Measurements from ENCODE around the gene SPAG9.

SPAG9 gene

GRCh38 chr17:51153210-51154072 is 32.8 kb upstream of the SPAG9 start, which contains the start of gene NME1:
Gene NME1, plus strand, starts transcription at chr17:51153559. Its CDS starts 2,096 bp downstream, at chr17:51155655.
- Histone ChIP-seq H3K4me3 (ENCODE audit: insufficient read depth in 1 of 2, low read depth in 1 of 2, low read length in 2 of 2) (peak within 1 kb of the TSS; percentile 90 to 98), H3K9ac (ENCODE audit: low read length) (peak within 1 kb of the TSS; percentile 92), H3K23ac (ENCODE audit: low read length in 2 of 2) (peak within 1 kb of the TSS in 1 of 2 experiments; percentile 92), H2BK120ac (ENCODE audit: low read depth, low read length) (peak within 1 kb of the TSS; percentile 42), H2BK5ac (ENCODE audit: low read depth, low read length, poor library complexity, severe bottlenecking) (peak within 1 kb of the TSS; percentile 66), H2AK5ac (ENCODE audit: low read length, severe bottlenecking) (peak within 1 kb of the TSS; percentile 54), H3K36me3 (ENCODE audit: control insufficient read depth in 1 of 2, insufficient read depth in 2 of 2, low read depth in 1 of 2, low read length in 2 of 2) (peaks cover 4 to 25% of the 10 kb centered on the region in 2 experiments), H3K9me3 (ENCODE audit: control insufficient read depth, low read length) (no peaks in the 10 kb centered on the region), H2BK15ac (ENCODE audit: low read depth, poor library complexity, severe bottlenecking) (no peak within 1 kb of the TSS), H3K27ac (ENCODE audit: low read length, poor library complexity, severe bottlenecking) (peak within 1 kb of the TSS; percentile 91), H4K8ac (ENCODE audit: low read length) (peak within 1 kb of the TSS; percentile 94), H3K27me3 (ENCODE audit: control insufficient read depth in 1 of 2, insufficient read depth in 1 of 2, low read length in 2 of 2) (no peaks in the 10 kb centered on the region), H3K4me2 (ENCODE audit: low read length, poor library complexity, severe bottlenecking) (peak within 1 kb of the TSS; percentile 82), H3K79me1 (replicated peaks; ENCODE audit: low read length, poor library complexity, severe bottlenecking) (peaks cover 4% of the 10 kb centered on the region), H3K18ac (ENCODE audit: low read depth in 1 of 2, low read length in 2 of 2) (peak within 1 kb of the TSS; percentile 77 to 88), H2BK12ac (ENCODE audit: low read length in 2 of 2) (no peak within 1 kb of the TSS), H3K4ac (ENCODE audit: low read depth in 1 of 2, low read length in 2 of 2) (peak within 1 kb of the TSS; percentile 24 to 94), H2AFZ (ENCODE audit: low read depth, low read length) (peak within 1 kb of the TSS; percentile 80), H3K4me1 (ENCODE audit: control insufficient read depth, insufficient read depth, low read depth, low read length) (peaks cover 6% of the 10 kb centered on the region), H3K14ac (ENCODE audit: low read length in 2 of 2) (peak within 1 kb of the TSS in 1 of 2 experiments; percentile 98), H4K91ac (ENCODE audit: low read length) (peak within 1 kb of the TSS; percentile 82)
- DNase-seq, result peak; percentile 100
- under 1% methylated on average over 60 of the region's 60 CpGs for WGBS

- H3K27me3 ChIP-seq (ENCODE audit: control insufficient read depth in 1 of 2, insufficient read depth in 1 of 2, low read length in 2 of 2), result no peaks in the 10 kb centered on the region
- H2BK5ac ChIP-seq (ENCODE audit: low read depth, low read length, poor library complexity, severe bottlenecking), result no peak overlapping the region
- peak overlapping the region in 1 of 2 experiments; percentile 72 for H3K4me3 ChIP-seq (ENCODE audit: insufficient read depth in 1 of 2, low read depth in 1 of 2, low read length in 2 of 2)
- H3K9me3 ChIP-seq (ENCODE audit: control insufficient read depth, low read length), result no peaks in the 10 kb centered on the region
- peak overlapping the region; percentile 75 for H4K8ac ChIP-seq (ENCODE audit: low read length)
- DNase-seq, result no peak
- no peak overlapping the region for H4K91ac ChIP-seq (ENCODE audit: low read length)
- H3K23ac ChIP-seq (ENCODE audit: low read length in 2 of 2), result no peak overlapping the region
- peak overlapping the region; percentile 2 for H2AFZ ChIP-seq (ENCODE audit: low read depth, low read length)
- peak overlapping the region; percentile 42 for H2BK120ac ChIP-seq (ENCODE audit: low read depth, low read length)
- no peak overlapping the region for H2BK15ac ChIP-seq (ENCODE audit: low read depth, poor library complexity, severe bottlenecking)
- no peak overlapping the region for H2BK12ac ChIP-seq (ENCODE audit: low read length in 2 of 2)
- peaks cover 6% of the 10 kb centered on the region for H3K4me1 ChIP-seq (ENCODE audit: control insufficient read depth, insufficient read depth, low read depth, low read length)
- H3K4ac ChIP-seq (ENCODE audit: low read depth in 1 of 2, low read length in 2 of 2), result no peak overlapping the region
- peak overlapping the region; percentile 91 for H3K27ac ChIP-seq (ENCODE audit: low read length, poor library complexity, severe bottlenecking)
- peak overlapping the region; percentile 76 for H3K4me2 ChIP-seq (ENCODE audit: low read length, poor library complexity, severe bottlenecking)
- H3K79me1 ChIP-seq (replicated peaks; ENCODE audit: low read length, poor library complexity, severe bottlenecking), result peaks cover 4% of the 10 kb centered on the region
- H3K18ac ChIP-seq (ENCODE audit: low read depth in 1 of 2, low read length in 2 of 2), result no peak overlapping the region
- H2AK5ac ChIP-seq (ENCODE audit: low read length, severe bottlenecking), result no peak overlapping the region
- no peak overlapping the region for H3K14ac ChIP-seq (ENCODE audit: low read length in 2 of 2)
- 79% methylated on average over 6 of the region's 8 CpGs for WGBS
- peaks cover 4 to 19% of the 10 kb centered on the region in 2 experiments for H3K36me3 ChIP-seq (ENCODE audit: control insufficient read depth in 1 of 2, insufficient read depth in 2 of 2, low read depth in 1 of 2, low read length in 2 of 2)
- H3K9ac ChIP-seq (ENCODE audit: low read length), result peak overlapping the region; percentile 88
Observed at GRCh38 chr17:51152766-51153209, 32.1 kb upstream of the SPAG9 start.

GRCh38 chr17:51150932-51151331 is 30.3 kb upstream of the SPAG9 start:
- Histone ChIP-seq H3K14ac (ENCODE audit: low read length in 2 of 2) (no peak overlapping the region), H3K4ac (ENCODE audit: low read depth in 1 of 2, low read length in 2 of 2) (no peak overlapping the region), H3K4me1 (ENCODE audit: control insufficient read depth, insufficient read depth, low read depth, low read length) (peaks cover 6% of the 10 kb centered on the region), H2AK5ac (ENCODE audit: low read length, severe bottlenecking) (no peak overlapping the region), H3K36me3 (ENCODE audit: control insufficient read depth in 1 of 2, insufficient read depth in 2 of 2, low read depth in 1 of 2, low read length in 2 of 2) (peaks cover 0 to 5% of the 10 kb centered on the region in 2 experiments), H3K4me2 (ENCODE audit: low read length, poor library complexity, severe bottlenecking) (no peak overlapping the region), H3K18ac (ENCODE audit: low read depth in 1 of 2, low read length in 2 of 2) (no peak overlapping the region), H2BK15ac (ENCODE audit: low read depth, poor library complexity, severe bottlenecking) (no peak overlapping the region), H3K23ac (ENCODE audit: low read length in 2 of 2) (no peak overlapping the region), H3K9ac (ENCODE audit: low read length) (no peak overlapping the region), H4K91ac (ENCODE audit: low read length) (no peak overlapping the region), H2BK120ac (ENCODE audit: low read depth, low read length) (no peak overlapping the region), H3K9me3 (ENCODE audit: control insufficient read depth, low read length) (no peaks in the 10 kb centered on the region), H2BK5ac (ENCODE audit: low read depth, low read length, poor library complexity, severe bottlenecking) (no peak overlapping the region), H3K4me3 (ENCODE audit: insufficient read depth in 1 of 2, low read depth in 1 of 2, low read length in 2 of 2) (no peak overlapping the region), H3K27me3 (ENCODE audit: control insufficient read depth in 1 of 2, insufficient read depth in 1 of 2, low read length in 2 of 2) (no peaks in the 10 kb centered on the region), H3K27ac (ENCODE audit: low read length, poor library complexity, severe bottlenecking) (no peak overlapping the region), H4K8ac (ENCODE audit: low read length) (no peak overlapping the region), H3K79me1 (replicated peaks; ENCODE audit: low read length, poor library complexity, severe bottlenecking) (peaks cover 2% of the 10 kb centered on the region), H2AFZ (ENCODE audit: low read depth, low read length) (no peak overlapping the region), H2BK12ac (ENCODE audit: low read length in 2 of 2) (no peak overlapping the region)
- DNase-seq, result no peak
- WGBS, result 92% methylated on average over 3 of the region's 5 CpGs

- DNase-seq, result no peak
- 93% methylated on average over 2 of the region's 2 CpGs for WGBS
Observed at GRCh38 chr17:51149163-51149562, 28.5 kb upstream of the SPAG9 start.

More at GRCh38 chr17:51149163-51149562, 28.5 kb upstream of the SPAG9 start:
- Histone ChIP-seq H3K4me2 (ENCODE audit: low read length, poor library complexity, severe bottlenecking) (no peak overlapping the region), H3K4me1 (ENCODE audit: control insufficient read depth, insufficient read depth, low read depth, low read length) (peaks cover 1% of the 10 kb centered on the region), H3K4me3 (ENCODE audit: insufficient read depth in 1 of 2, low read depth in 1 of 2, low read length in 2 of 2) (no peak overlapping the region), H3K18ac (ENCODE audit: low read depth in 1 of 2, low read length in 2 of 2) (no peak overlapping the region), H3K9me3 (ENCODE audit: control insufficient read depth, low read length) (no peaks in the 10 kb centered on the region), H4K91ac (ENCODE audit: low read length) (no peak overlapping the region), H3K36me3 (ENCODE audit: control insufficient read depth in 1 of 2, insufficient read depth in 2 of 2, low read depth in 1 of 2, low read length in 2 of 2) (no peaks in the 10 kb centered on the region), H2AFZ (ENCODE audit: low read depth, low read length) (no peak overlapping the region), H4K8ac (ENCODE audit: low read length) (no peak overlapping the region), H3K27me3 (ENCODE audit: control insufficient read depth in 1 of 2, insufficient read depth in 1 of 2, low read length in 2 of 2) (no peaks in the 10 kb centered on the region), H2AK5ac (ENCODE audit: low read length, severe bottlenecking) (no peak overlapping the region), H2BK120ac (ENCODE audit: low read depth, low read length) (no peak overlapping the region), H2BK12ac (ENCODE audit: low read length in 2 of 2) (no peak overlapping the region), H3K14ac (ENCODE audit: low read length in 2 of 2) (no peak overlapping the region), H2BK5ac (ENCODE audit: low read depth, low read length, poor library complexity, severe bottlenecking) (no peak overlapping the region), H2BK15ac (ENCODE audit: low read depth, poor library complexity, severe bottlenecking) (no peak overlapping the region), H3K4ac (ENCODE audit: low read depth in 1 of 2, low read length in 2 of 2) (no peak overlapping the region), H3K27ac (ENCODE audit: low read length, poor library complexity, severe bottlenecking) (no peak overlapping the region), H3K79me1 (replicated peaks; ENCODE audit: low read length, poor library complexity, severe bottlenecking) (no peaks in the 10 kb centered on the region), H3K23ac (ENCODE audit: low read length in 2 of 2) (no peak overlapping the region), H3K9ac (ENCODE audit: low read length) (no peak overlapping the region)
